ENCODE measurements around the gene CABP5. TPM values are rescaled to one million over a fixed set of nuclear protein-coding genes. Genes with fewer than 3 reads are reported as not detected.

Gene CABP5
- total and polyA plus RNA-seq, 3 donors from 2014 or later, result 0.43 TPM; not detected in 2

- no peak for DNase-seq
- H3K4me1 ChIP-seq, result no peaks in the 10 kb centered on the region
- H3K36me3 ChIP-seq (ENCODE audit: low read depth, missing control alignments), result no peaks in the 10 kb centered on the region
- TF ChIP-seq POLR2A (IDR thresholded peaks at IDR 0.05) (no peak), CTCF (IDR thresholded peaks at IDR 0.05) (no peak)
- intact Hi-C loops (cut with DNase I; ENCODE audit: low total_unique reads), result no loop called here
- no peak within 1 kb of the TSS for H3K27ac ChIP-seq
- no peak within 1 kb of the TSS for H3K4me3 ChIP-seq
- H3K9me3 ChIP-seq, result no peaks in the 10 kb centered on the region
- 71 to 73% methylated on average over 2 of the region's 2 CpGs for WGBS, 2 donors
- H3K27me3 ChIP-seq, result no peaks in the 10 kb centered on the region
Observed at GRCh38 chr19:47992070-47992469, 51.8 kb downstream of the CABP5 start, which contains the start of gene BSPH1. Gene BSPH1 (minus strand): TSS chr19:47992170. CDS start chr19:47992081, 89 bp downstream.

DNA sequence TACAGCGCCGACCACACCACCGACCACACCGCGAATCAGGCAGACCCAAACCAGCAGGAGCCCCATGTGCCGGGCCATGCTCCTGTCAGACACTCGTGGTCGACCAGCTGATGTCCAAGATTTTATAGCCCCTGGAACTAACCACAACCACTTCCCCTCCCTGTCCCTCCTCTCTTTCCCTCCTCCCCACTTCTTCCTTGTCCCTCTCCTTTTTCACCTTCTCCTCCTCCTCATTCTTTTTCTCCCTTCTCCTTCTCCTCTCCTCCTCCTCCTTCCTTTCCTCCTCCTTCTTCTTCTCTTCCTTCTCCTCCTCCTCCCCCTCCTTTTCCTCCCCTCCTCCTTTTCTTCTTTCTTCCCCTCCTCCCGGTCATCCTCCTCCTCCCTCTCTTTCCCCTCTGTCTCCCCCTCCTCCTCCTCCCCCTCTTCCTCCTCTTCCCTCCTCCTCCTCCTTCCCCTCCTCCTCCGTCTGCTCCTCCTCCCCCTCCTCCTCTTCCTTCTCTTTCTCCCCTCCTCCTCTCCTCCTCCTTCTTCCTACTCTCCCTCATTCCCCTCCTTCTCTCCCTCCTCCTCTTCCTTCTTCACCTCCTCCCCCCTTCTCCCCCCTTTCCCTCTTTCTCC lies 52.6 kb downstream of the CABP5 start:
- no peaks in the 10 kb centered on the region for H3K4me1 ChIP-seq
- no peak for DNase-seq
- H3K36me3 ChIP-seq (ENCODE audit: low read depth, missing control alignments), result no peaks in the 10 kb centered on the region
- 53 to 59% methylated on average over 10 of the region's 10 CpGs for WGBS, 2 donors
- intact Hi-C loops (cut with DNase I; ENCODE audit: low total_unique reads), result no loop called here
- H3K9me3 ChIP-seq, result no peaks in the 10 kb centered on the region
- no peak overlapping the region for H3K4me3 ChIP-seq
- H3K27me3 ChIP-seq, result no peaks in the 10 kb centered on the region
- H3K27ac ChIP-seq, result no peak overlapping the region
- TF ChIP-seq CTCF (IDR thresholded peaks at IDR 0.05) (no peak), POLR2A (IDR thresholded peaks at IDR 0.05) (no peak)

Other genes with a start within 250 kb of the CABP5 start
- gene TPRX1, start 239.5 kb downstream of the CABP5 start, total RNA-seq, result under 1 TPM; 0.55 to 0.62 TPM
- gene TPRX1, start 239.5 kb downstream of the CABP5 start, polyA plus RNA-seq (ENCODE audit: insufficient read depth, low read depth, low replicate concordance), result 1.2 TPM
- gene CRX, start 222.1 kb downstream of the CABP5 start, total RNA-seq, result under 1 TPM; 0.12 to 0.55 TPM
- not detected for gene CRX, start 222.1 kb downstream of the CABP5 start, polyA plus RNA-seq (ENCODE audit: insufficient read depth, low read depth, low replicate concordance)
- under 1 TPM; 0.37 to 0.63 TPM for gene TPRX2, start 184.8 kb downstream of the CABP5 start, total RNA-seq
- 0.53 TPM for gene TPRX2, start 184.8 kb downstream of the CABP5 start, polyA plus RNA-seq (ENCODE audit: insufficient read depth, low read depth, low replicate concordance)
- gene SULT2A1, start 157.8 kb downstream of the CABP5 start, total RNA-seq, result 1 to 10 TPM in 1 of 2 donors, under 1 TPM in 1; 0.24 to 1.2 TPM
- gene SULT2A1, start 157.8 kb downstream of the CABP5 start, polyA plus RNA-seq (ENCODE audit: insufficient read depth, low read depth, low replicate concordance), result 2.3 TPM
- under 1 TPM in 1 of 2 donors, not detected in 1; 0.71 TPM for gene BSPH1, start 51.9 kb downstream of the CABP5 start, total RNA-seq
- gene BSPH1, start 51.9 kb downstream of the CABP5 start, polyA plus RNA-seq (ENCODE audit: insufficient read depth, low read depth, low replicate concordance), result not detected
- gene ELSPBP1, start 49.4 kb downstream of the CABP5 start, total RNA-seq, result 1 to 10 TPM in 1 of 2 donors, under 1 TPM in 1; 0.25 to 1.1 TPM
- 1.2 TPM for gene ELSPBP1, start 49.4 kb downstream of the CABP5 start, polyA plus RNA-seq (ENCODE audit: insufficient read depth, low read depth, low replicate concordance)
- 10 to 100 TPM; 28.0 to 34.5 TPM for gene PLA2G4C, start 66.7 kb upstream of the CABP5 start, total RNA-seq
- 9.6 TPM for gene PLA2G4C, start 66.7 kb upstream of the CABP5 start, polyA plus RNA-seq (ENCODE audit: insufficient read depth, low read depth, low replicate concordance)
- gene LIG1, start 126.3 kb upstream of the CABP5 start, total RNA-seq, result 10 to 100 TPM; 69.7 to 73.3 TPM
- gene LIG1, start 126.3 kb upstream of the CABP5 start, polyA plus RNA-seq (ENCODE audit: insufficient read depth, low read depth, low replicate concordance), result 51.9 TPM
- gene ZSWIM9, start 126.6 kb upstream of the CABP5 start, total RNA-seq, result 1 to 10 TPM; 5.8 to 7.2 TPM
- gene ZSWIM9, start 126.6 kb upstream of the CABP5 start, polyA plus RNA-seq (ENCODE audit: insufficient read depth, low read depth, low replicate concordance), result 5.1 TPM
- gene CARD8, start 211.8 kb upstream of the CABP5 start, total RNA-seq, result 10 to 100 TPM; 45.4 to 68.4 TPM
- 53.9 TPM for gene CARD8, start 211.8 kb upstream of the CABP5 start, polyA plus RNA-seq (ENCODE audit: insufficient read depth, low read depth, low replicate concordance)
- gene ZNF114, start 226.0 kb upstream of the CABP5 start, total RNA-seq, result 1 to 10 TPM; 2.4 to 3.9 TPM
- 0.22 TPM for gene ZNF114, start 226.0 kb upstream of the CABP5 start, polyA plus RNA-seq (ENCODE audit: insufficient read depth, low read depth, low replicate concordance)